GM12892 (cell line): ENCODE data around the gene PPP1R9A.

Source experiments
- POLR2AphosphoS5 ChIP-seq: IDR thresholded peaks from 2 replicates; pipeline ENCODE4 v1.6.1; 2011; ENCODE audit warnings: low read depth, low read length, control low read depth
- TAF1 ChIP-seq: IDR thresholded peaks from 2 replicates; pipeline ENCODE4 v1.6.1; 2011; ENCODE audit warnings: low read depth, mild to moderate bottlenecking, control low read depth, low read length, borderline replicate concordance

GRCh38 chr7:95046494-95047240, 139.3 kb downstream of the PPP1R9A start:
- TF ChIP-seq TAF1 = no peak
- no peak for TF ChIP-seq POLR2AphosphoS5
